Left lung (tissue), 10 donors: Measurements from ENCODE around the gene C2orf68. TPM values are rescaled to one million over a fixed set of nuclear protein-coding genes. Genes with fewer than 3 reads are reported as not detected.
"Not testable (repeated sequence)": the region's sequence is repeated elsewhere in the genome, so short reads cannot be mapped to it uniquely, and the experiment has no call there.

Experiments used
- ATAC-seq: fragments of 200-7000 bp; cut with Tn5 transposase; one replicate; pipeline ENCODE4 v1.9.1; 2020; ENCODE audit warnings: moderate library complexity
- DNase-seq, 4 donors: peaks; one replicate each; pipeline ENCODE4 v3.0.0-alpha.2; 2013 to 2020
- H3K27ac ChIP-seq, 2 donors: fragments of 200-600 bp; sonication (generic) in 1 of 2; one replicate each; pipeline versions ENCODE4 v1.5.0 to v1.8.0; 2020 to 2021
- H3K27me3 ChIP-seq, 2 donors: fragments of 200-600 bp; sonication (generic) in 1 of 2; one replicate each; pipeline versions ENCODE4 v1.5.0 to v1.8.0; 2020 to 2021
- H3K36me3 ChIP-seq, 2 donors: fragments of 200-600 bp; sonication (generic) in 1 of 2; one replicate each; pipeline versions ENCODE4 v1.5.0 to v1.8.0; 2020 to 2021
- H3K4me1 ChIP-seq, 2 donors: fragments of 200-600 bp; one replicate each; pipeline ENCODE4 v1.8.0; 2021
- H3K4me3 ChIP-seq, 2 donors: fragments of 200-600 bp; sonication (generic) in 1 of 2; one replicate each; pipeline versions ENCODE4 v1.5.0 to v1.8.0; 2020 to 2021; ENCODE audit warnings: mild to moderate bottlenecking in 1 of 2
- H3K9me3 ChIP-seq, 2 donors: fragments of 200-600 bp; sonication (generic) in 1 of 2; one replicate each; pipeline versions ENCODE4 v1.5.0 to v1.8.0; 2020 to 2021
- CTCF ChIP-seq, 2 donors: fragments of 200-600 bp; sonication (generic) in 1 of 2; IDR thresholded peaks; one replicate each; pipeline versions ENCODE4 v1.5.0 to v1.8.0; 2021; ENCODE audit warnings: antibody characterized with exemption in 2 of 2
- intact Hi-C, 2 donors: fragments of 100-400 bp; cut with DNase I; formaldehyde crosslinking; loops; one replicate each; pipeline versions ENCODE4 v1.11.2 to v1.14.2; 2022
- polyA plus RNA-seq, 6 donors: library from polyadenylated mRNA; unstranded; fragments of 120-200 nt; gene quantifications; one replicate each; pipeline ENCODE4 v1.2.1, GENCODE V29; 2013; ENCODE audit not compliant: insufficient read length in 6 of 6
- total RNA-seq, 2 donors: library from RNA; stranded (reverse); fragmentation: NEBNext Ultra II Directional; extraction: Animal tissue kit (Norgen Biotek cat#: 25700); gene quantifications; one replicate each; pipeline ENCODE4 v1.2.1, GENCODE V29; 2021
- donor health status: DM: no; HTN: yes; CAD: no.
- donor health status: DM: no; HTN: no; CAD: no.

The C2orf68 gene
- total and polyA plus RNA-seq, 8 donors = 37.0 to 79.0 (median 72.5) TPM

GRCh38 chr2:85619617-85620016 lies 7.8 kb upstream of the C2orf68 start:
- no peak for ATAC-seq
- Histone ChIP-seq H3K27ac (no peak overlapping the region), H3K36me3 (peaks cover 0 to 62% of the 10 kb centered on the region in 2 donors), H3K4me1 (peaks cover 10 to 33% of the 10 kb centered on the region in 2 donors), H3K27me3 (no peaks in the 10 kb centered on the region), H3K4me3 (no peak overlapping the region), H3K9me3 (no peaks in the 10 kb centered on the region)
- intact Hi-C loops = no loop called here
- TF ChIP-seq CTCF (IDR thresholded peaks at IDR 0.05) = no peak
- DNase-seq = no peak

GRCh38 chr2:85617723-85618122 lies 5.9 kb upstream of the C2orf68 start:
- H3K9me3 ChIP-seq, ATAC-seq, intact Hi-C loops, DNase-seq, H3K27ac ChIP-seq, H3K27me3 ChIP-seq: not testable (repeated sequence)
- Histone ChIP-seq H3K4me3 (peak overlapping the region in 1 of 2 donors; percentile 92), H3K36me3 (peaks cover 0 to 43% of the 10 kb centered on the region in 2 donors), H3K4me1 (peaks cover 10 to 35% of the 10 kb centered on the region in 2 donors)

GRCh38 chr2:85615413-85615728 lies 3.5 kb upstream of the C2orf68 start:
- peaks cover 14 to 53% of the 10 kb centered on the region in 2 donors for H3K4me1 ChIP-seq
- H3K27ac ChIP-seq = peak overlapping the region in 1 of 2 donors; percentile 94
- intact Hi-C loops = no loop called here
- H3K9me3 ChIP-seq = no peaks in the 10 kb centered on the region
- H3K4me3 ChIP-seq = peak overlapping the region in 1 of 2 donors; percentile 92
- TF ChIP-seq CTCF (IDR thresholded peaks at IDR 0.05) = no peak
- DNase-seq (no peak), ATAC-seq (no peak)
- peaks cover 0 to 19% of the 10 kb centered on the region in 2 donors for H3K36me3 ChIP-seq
- H3K27me3 ChIP-seq = no peaks in the 10 kb centered on the region

GRCh38 chr2:85614757-85615156 lies 2.9 kb upstream of the C2orf68 start:
- intact Hi-C loops, H3K4me3 ChIP-seq, H3K27ac ChIP-seq, H3K27me3 ChIP-seq, ATAC-seq, DNase-seq, H3K9me3 ChIP-seq: not testable (repeated sequence)
- peaks cover 0 to 17% of the 10 kb centered on the region in 2 donors for H3K36me3 ChIP-seq
- H3K4me1 ChIP-seq = peaks cover 14 to 58% of the 10 kb centered on the region in 2 donors

GRCh38 chr2:85613717-85614515 lies 2.0 kb upstream of the C2orf68 start:
- Histone ChIP-seq H3K27ac (no peak overlapping the region), H3K27me3 (no peaks in the 10 kb centered on the region), H3K4me3 (no peak overlapping the region), H3K36me3 (peaks cover 0 to 17% of the 10 kb centered on the region in 2 donors), H3K9me3 (no peaks in the 10 kb centered on the region), H3K4me1 (peaks cover 14 to 64% of the 10 kb centered on the region in 2 donors)
- ATAC-seq = no peak
- intact Hi-C loops = no loop called here
- no peak for TF ChIP-seq CTCF (IDR thresholded peaks at IDR 0.05)
- peak in 1 of 4 donors; percentile 6 for DNase-seq

DNA sequence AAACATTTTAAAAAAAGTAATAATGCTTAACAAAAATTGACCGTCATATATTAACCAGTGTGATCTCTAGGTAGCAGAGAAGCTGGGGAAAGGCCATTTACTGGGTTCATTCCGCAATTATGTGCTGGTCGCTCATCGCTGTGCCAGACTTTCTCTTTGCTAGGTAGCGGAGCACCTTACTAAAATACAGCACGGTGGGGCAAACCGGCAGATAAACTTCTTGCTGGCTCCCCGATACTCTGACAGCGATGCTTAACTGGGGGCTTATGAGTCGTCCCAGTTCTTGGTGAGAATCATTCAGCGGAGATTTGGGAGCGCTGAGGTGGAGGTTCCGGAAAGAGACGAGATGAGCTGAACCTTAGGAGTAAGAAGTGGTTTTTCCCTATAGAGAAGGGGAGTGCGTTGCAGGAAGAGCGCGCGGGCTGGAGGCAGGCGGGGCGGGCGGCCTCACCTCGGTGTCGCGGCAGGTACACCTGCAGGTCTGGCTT lies 605 bp downstream of the C2orf68 start:
- H3K9me3 ChIP-seq = no peaks in the 10 kb centered on the region
- H3K27me3 ChIP-seq = no peaks in the 10 kb centered on the region
- no peak for TF ChIP-seq CTCF (IDR thresholded peaks at IDR 0.05)
- peak overlapping the region; percentile 78 to 91 for H3K27ac ChIP-seq
- intact Hi-C loops = no loop called here
- H3K4me3 ChIP-seq = peak overlapping the region; percentile 96 to 98
- peaks cover 0 to 25% of the 10 kb centered on the region in 2 donors for H3K36me3 ChIP-seq
- peaks cover 14 to 58% of the 10 kb centered on the region in 2 donors for H3K4me1 ChIP-seq
- ATAC-seq (peak; percentile 28), DNase-seq (no peak)
